GM19324 (cell line): ENCODE results near the gene TTC23.

Experiments used
- ATAC-seq: cut with Tn5 transposase; IDR thresholded peaks from one replicate; pipeline ENCODE4 v1.9.1; 2021; ENCODE audit warnings: mild to moderate bottlenecking, moderate library complexity; ENCODE audit not compliant: unreplicated experiment, low FRiP score

The TTC23 gene

GRCh38 chr15:99168601-99169580 lies 80.5 kb downstream of the TTC23 start:
- ATAC-seq = no peak

DNA sequence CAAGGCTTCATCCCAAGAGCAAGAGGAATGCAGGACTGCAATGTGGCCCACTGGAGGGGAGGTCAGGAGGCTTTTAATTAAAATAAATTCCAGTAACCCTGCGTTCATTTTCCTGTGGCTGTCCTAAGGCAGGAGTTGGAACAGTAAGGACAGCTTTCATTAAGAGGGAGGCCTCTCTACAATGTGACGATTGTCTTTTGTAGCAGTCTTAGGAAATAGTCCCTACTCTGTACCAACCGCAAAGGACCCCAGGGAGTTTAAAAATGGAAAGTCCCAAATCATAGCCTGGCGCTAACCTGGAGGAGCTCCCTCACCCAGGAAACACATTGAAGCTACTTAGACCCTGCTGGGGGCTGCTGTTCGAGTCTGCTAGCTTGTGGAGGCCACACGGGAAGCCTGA lies 81.7 kb downstream of the TTC23 start:
- ATAC-seq = no peak

DNA sequence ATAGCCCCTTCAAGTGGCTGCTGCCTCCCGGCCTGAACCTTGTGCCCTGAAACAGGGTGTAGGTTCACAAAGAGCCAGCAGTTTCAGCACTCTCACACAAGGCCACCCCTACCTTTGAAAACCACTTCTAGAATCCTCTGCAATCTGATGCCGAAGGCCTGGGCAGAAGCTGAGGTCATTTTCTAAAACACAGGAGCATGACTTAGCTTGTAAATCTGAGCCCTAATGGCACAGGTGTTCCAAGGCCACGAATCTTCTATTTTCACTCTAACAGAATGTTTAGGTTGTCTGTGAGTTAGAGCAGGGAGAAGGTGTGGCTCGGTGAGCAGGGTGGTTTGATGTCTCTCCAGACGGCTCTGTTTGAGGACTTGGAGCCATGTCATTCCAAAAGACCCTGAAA lies 82.2 kb downstream of the TTC23 start:
- no peak for ATAC-seq

- ATAC-seq = no peak
These were observed 83.3 kb downstream of the TTC23 start for GRCh38 chr15:99165956-99166689.

DNA sequence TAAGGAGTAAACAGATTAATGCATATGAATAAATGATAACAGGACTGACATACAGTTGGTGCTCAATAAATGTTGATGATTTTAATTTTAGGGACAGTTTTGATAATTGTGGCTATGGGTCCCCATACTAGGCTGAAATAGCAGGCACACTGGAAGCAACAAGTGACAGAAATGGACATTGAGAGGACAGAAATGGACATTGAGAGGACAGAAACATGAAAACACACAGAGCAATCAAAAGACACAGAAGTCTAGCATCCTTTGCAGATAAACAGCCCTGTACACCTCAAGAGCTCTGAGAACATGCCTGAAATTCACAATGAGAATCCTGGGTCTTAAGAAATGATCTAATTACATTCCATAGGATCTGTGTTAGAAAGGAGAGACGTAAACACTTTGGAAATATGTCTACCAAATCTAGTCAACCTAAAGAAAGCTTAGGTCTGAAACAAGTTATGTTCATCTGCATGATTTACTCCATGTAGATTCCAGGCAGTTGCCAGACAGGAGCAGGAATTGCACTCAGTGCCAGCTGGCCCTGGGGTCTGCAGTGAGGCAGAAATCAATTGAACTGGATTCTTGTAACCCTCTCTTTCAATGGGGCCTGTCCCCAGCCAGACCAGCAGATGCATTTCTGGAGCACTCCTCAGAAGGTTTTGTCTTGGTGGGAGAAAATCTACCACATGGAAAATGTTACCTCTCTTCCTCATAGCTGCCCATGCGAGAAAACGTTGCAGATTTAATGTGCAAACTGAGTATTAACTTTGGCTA lies 84.2 kb downstream of the TTC23 start:
- ATAC-seq = no peak

DNA sequence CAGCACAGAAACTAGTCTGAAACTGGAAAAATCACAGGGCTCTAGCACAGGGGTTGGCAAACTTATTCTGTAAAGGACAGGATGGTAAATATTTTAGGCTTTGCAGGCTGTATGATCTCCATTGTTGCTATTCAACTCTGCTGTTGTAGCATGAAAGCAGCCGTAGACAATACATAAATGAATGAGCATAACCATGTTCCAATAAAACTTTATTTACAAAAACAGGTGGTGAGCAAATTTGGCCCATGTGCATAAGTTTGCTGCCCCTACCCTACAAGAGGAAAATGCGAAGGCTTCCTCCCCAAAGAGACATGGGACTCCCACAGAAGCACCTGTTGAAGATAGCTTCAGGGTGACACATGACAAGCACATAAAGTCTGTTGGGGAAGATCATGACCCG lies 85.3 kb downstream of the TTC23 start:
- ATAC-seq = no peak

- ATAC-seq = no peak
These were observed 85.9 kb downstream of the TTC23 start for GRCh38 chr15:99163271-99164062.

DNA sequence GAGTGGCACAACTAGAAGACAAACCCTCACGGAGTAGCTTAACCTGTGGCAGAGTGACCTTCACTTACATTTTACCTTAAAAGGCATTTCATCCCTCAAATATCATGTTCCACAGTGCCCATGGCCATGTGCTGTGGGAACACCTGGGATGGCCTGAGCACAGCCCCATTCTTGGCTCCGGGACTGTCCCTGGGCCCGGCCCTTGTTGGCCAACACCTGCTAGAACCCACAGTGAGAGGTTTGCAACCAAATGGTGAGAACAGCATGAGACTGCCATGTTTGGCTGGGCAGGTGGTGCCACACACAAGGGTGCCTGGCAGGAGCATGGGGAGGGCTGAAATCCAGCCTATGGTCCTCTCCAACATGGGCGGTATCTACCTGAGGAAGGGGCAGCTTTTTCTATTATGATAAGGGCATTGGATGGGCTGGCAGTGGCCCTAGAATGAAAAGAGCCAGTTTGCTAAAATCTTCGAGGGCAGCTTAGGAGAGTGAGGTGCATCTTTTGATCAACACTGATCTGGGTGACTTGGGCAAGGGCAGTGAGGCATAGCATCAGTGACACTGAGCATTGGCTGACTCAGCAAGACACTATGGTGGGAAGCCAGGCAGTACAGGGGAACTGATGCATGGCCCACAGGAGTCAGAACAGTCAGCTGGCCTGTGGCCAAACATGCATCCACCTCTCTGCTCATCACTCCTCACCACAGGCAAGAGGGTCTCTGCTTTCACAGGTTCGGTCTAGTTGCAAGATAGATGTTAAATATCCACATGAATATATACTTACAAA lies 90.6 kb downstream of the TTC23 start:
- ATAC-seq = no peak

DNA sequence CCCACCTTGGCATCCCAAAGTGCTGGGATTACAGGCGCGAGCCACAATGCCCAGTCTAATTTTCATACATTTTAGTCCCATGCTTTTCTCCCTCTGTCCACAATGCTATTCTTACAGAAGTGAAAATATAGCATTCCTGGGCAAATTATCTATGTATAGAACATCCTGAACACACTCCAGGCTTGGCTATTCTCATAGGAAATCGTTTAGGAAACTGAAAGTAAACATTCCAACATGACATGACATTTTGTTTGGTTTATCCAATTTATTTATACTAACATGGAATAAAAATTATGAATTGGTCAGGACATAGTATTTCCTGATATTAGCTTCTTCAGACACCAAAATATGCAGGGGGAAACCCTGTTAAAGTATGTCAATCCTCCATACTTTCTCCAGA lies 91.9 kb downstream of the TTC23 start:
- no peak for ATAC-seq

DNA sequence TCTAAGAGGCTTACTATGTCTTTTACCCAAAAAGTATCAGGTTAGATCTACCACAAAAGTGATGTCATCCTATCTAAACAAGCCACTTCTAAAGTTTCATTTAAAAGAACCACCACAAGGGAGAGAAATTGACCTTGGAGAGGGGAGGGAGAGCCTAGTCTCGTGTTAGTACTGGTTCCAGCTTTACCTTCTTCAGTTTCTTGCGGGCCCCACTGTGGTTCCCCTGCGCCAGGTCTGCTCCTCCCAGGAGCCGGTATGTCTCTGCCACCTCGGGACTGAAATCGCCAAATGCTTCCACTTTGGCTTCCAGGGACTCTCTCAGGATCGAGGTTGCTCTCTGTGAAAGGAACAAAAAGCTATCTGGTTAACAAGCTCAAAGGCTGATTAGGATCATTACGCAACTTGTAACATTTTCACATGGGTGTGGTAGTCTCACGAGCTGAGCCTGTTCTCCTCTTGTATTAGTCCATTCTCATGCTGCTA lies 93.4 kb downstream of the TTC23 start:
- no peak for ATAC-seq

GRCh38 chr15:99154271-99154670 lies 95.1 kb downstream of the TTC23 start:
- ATAC-seq = no peak

- no peak for ATAC-seq
These were observed 96.3 kb downstream of the TTC23 start for GRCh38 chr15:99153026-99153535.

- ATAC-seq = no peak
These were observed 98.2 kb downstream of the TTC23 start for GRCh38 chr15:99151156-99151555.

- no peak for ATAC-seq
These were observed 100.0 kb downstream of the TTC23 start for GRCh38 chr15:99149366-99149765.

DNA sequence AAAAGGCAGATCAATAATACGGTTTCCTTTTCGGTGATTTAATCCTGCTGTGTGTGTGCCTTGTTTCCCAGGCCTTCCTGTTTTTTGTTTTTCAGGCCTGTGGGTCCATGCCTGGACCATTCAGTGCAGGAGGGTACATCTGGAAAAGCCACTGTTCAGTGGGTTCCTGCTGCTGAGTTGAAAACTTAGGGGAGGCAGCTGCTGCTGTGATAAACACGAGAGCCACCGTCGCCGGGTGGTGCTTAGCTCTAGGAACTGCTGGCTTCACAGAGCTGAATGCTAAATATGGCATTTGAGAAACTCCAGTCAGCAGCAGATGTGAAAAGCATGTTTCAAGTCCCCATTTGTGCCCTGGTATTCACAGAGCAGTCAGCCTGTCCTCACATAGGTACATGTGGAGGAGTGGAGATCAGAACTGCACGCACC lies 100.5 kb downstream of the TTC23 start:
- no peak for ATAC-seq

DNA sequence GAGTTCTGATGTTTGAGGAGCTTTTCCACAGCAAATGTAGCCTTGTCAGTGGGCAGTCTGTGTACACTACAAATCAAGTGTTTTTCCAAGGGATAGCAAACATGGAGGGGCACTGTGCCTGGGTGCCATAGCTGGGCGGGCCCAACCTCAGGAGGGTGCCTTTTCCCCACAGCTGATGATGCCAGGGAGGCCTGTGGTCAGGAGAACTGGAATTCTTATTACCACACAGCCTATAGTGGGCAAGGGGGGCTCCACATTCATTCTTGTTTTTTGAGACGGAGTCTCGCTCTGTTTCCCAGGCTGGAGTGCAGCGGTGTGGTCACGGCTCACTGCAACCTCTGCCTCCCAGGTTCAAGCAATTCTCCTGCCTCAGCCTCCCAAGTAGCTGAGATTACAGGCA lies 102.7 kb downstream of the TTC23 start:
- no peak for ATAC-seq

DNA sequence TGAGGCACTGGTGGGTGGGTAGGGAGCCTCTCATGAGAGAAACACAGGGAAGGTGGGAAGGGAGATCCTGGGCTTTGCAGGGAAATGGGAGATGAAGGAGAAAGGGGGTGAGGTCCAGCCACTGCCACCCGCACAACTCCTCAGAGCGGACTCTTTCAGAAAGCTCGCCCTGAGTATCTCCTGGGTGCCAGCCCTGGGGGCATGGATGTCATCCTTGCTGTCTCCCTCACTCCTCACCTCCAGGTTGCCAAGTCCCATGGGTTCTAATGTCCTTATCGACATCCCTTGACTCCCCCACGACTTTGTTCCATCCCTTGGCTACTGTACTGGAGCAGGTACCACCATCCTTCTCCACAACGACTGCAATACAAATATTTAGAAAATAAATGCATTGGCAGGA lies 103.6 kb downstream of the TTC23 start:
- ATAC-seq = no peak

DNA sequence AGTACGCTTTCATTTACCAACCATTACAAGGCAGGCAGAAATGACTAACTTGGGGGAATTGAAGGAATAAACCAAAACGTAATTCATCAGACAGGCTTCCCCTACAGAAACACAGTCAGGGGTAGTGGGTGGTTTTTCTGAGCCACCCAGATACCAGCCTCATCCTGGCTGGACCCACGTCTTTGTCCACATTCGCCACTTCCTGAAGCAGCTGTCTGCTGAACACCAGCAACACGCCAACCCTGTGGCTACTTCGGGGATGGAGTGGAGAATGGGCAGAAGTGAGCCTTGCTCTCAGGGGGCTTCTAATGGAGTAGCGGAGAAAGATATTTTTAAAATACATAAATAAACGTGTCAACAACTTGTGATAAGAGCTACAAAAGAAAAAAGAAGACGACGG lies 104.4 kb downstream of the TTC23 start:
- no peak for ATAC-seq
